HEK293T (cell line): ENCODE measurements around the gene TCAIM.

Experiments used
- BHLHE40 ChIP-seq: fragments of 450-650 bp; IDR thresholded peaks from 2 replicates; pipeline ENCODE4 v1.6.1; 2016; ENCODE audit warnings: mild to moderate bottlenecking, moderate library complexity, borderline replicate concordance
- CTBP1 ChIP-seq: fragments of 450-650 bp; IDR thresholded peaks from 2 replicates; pipeline ENCODE4 v1.6.1; 2016; ENCODE audit warnings: borderline replicate concordance

DNA sequence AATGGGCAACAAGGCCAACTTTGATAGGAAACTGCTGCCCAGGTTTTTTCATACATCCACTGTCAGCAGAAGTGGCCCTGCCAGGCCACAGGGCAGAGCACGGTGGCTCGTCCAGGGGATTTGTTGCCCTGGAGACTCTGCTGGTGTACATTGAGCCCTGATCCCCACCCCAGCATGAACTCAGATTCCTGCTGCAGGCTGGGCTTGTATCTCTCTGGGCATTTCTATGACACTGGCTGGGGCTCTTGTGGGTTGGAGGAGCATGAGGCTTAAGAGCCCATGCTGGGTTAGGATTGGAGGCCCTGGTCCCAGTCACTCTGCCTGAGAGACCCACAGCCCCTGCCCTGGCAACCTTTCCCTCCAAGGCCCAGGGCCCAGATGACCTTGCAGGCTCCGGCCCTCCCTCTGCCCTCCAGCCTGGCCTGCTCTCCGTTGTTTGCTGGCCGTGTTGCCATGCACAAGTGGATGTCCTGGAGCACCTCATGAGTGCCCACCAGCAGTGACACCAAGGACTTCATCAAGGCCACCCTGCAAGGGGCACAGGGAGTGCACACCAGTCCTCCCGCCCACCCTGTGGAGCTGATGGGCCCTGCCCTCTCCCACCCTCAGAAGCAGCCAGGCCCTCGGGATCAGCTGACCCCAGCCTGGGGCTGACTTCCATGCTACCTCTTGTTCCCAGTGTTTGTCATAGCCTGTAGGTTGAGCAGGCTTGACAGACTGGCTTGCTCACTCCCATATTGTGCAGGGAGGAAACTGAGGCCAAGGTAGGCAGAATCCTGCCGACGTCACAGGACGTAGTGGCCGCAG lies 80.8 kb downstream of the TCAIM start:
- no peak for TF ChIP-seq BHLHE40
- TF ChIP-seq CTBP1: no peak
